ENCODE data around the gene SLC2A3.
"Not testable (repeated sequence)": the region's sequence is repeated elsewhere in the genome, so short reads cannot be mapped to it uniquely, and the experiment has no call there.

The SLC2A3 gene

DNA sequence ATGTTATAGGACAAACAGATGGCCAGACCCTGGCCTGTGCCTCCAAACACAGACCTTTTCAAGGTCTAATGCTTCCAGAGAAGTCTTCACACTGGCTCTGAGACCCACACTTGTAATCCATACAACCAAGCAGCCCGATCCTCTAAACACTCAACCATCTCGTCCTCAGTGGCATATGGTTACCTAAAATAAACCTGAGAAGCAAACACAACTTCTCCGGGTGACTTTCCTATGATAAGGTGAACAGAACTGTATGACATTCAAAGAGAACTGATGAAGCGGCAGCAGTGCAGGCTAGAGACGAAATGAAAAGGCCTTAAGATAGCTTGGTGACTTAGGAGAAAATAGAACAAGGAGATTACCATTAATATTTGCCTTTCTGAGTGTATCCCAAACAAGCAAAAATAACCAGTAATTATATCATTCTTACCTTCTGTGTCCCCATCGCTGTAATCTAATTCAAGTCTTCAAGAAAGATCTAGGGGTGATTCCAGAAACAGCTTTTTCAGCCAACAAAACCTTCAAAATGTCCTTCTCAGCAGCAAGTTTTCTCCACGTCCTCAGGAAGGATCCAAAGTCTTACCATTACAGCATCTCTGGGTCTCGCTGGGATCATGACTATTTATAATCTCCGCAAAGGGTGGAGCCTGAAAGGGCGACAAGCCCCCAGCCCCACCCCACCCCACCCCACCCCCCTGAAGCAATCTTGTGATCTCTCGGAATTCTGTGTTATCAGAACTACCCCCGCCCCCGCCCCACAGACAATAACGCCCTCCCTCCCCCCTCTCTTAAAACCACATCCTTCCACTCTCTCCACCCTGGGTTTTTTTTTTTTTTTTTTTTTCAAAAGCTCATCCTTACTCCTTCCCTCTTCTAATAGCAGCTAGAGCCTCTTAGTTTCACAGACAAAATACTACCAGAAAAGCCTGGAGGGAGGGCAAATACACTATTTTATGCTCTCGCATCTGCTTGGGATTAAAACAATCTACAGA, at the start of gene SLC2A3:
SLC2A3 (minus strand) TSS at position 598 of the 992 bp plus-strand sequence; CDS start at position 445, 153 bp downstream.
- DNase-seq (ENCODE audit: low read depth), result no peak

DNA sequence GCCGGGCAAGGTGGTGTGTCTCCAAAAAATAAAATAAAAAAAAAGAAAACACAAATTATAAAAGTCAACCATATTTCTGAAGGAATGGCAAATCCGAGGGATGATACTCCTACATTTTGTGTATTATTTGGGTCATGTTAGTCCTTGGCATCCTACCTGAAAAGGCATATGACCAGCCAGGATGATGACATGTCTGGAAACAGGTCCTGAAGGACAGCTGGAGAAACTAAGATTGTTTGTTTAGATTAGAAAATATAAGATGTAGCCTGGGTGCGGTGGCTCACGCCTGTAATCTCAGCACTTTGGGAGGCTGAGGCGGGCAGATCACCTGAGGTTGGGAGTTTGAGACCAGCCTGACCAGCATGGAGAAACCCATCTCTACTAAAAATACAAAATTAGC, 48.9 kb upstream of the SLC2A3 start:
- no peak for DNase-seq (ENCODE audit: low read depth)

GRCh38 chr12:7983460-7983859, 47.5 kb upstream of the SLC2A3 start:
- not testable (repeated sequence) for DNase-seq (ENCODE audit: low read depth)

- not testable (repeated sequence) for DNase-seq (ENCODE audit: low read depth)
Observed at GRCh38 chr12:7983019-7983418, 47.0 kb upstream of the SLC2A3 start.

DNA sequence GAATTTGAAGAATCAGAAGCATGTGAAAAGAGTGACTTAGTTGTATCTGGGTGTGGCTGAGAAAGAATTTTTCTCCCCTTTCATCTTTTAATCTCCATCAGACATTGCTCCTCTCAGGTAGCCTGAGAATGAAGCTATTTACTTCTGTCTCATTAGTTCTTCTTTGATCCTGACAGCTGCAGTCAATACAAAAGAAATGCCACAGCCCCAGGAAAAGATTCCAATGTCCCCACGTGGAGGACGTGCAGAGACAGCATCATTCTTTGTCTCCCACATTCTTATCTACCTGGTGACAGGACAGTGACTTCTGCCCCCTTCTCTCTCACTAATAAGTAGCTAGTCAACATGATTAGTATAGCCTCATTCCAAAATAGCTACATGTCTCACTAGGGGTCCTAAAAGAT, 46.3 kb upstream of the SLC2A3 start:
- DNase-seq (ENCODE audit: low read depth), result not testable (repeated sequence)

DNA sequence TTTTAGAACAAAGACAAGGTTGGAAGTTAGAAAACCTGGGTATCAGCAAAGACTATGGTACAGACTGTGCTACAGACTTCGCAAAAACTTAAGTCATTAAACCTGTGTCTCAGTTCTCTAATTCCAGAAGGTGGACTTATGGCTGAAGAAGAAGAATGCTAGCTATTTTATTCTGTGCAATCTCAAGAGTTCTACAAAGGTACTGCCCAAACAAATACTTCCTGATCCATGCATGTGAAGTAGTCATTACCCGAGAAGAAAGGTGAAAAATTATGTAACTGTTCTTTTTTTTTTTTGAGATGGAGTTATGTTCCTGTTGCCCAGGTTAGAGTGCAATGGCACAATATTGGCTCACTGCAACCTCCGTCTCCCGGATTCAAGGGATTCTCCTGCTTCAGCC, 45.5 kb upstream of the SLC2A3 start:
- no peak for DNase-seq (ENCODE audit: low read depth)

DNA sequence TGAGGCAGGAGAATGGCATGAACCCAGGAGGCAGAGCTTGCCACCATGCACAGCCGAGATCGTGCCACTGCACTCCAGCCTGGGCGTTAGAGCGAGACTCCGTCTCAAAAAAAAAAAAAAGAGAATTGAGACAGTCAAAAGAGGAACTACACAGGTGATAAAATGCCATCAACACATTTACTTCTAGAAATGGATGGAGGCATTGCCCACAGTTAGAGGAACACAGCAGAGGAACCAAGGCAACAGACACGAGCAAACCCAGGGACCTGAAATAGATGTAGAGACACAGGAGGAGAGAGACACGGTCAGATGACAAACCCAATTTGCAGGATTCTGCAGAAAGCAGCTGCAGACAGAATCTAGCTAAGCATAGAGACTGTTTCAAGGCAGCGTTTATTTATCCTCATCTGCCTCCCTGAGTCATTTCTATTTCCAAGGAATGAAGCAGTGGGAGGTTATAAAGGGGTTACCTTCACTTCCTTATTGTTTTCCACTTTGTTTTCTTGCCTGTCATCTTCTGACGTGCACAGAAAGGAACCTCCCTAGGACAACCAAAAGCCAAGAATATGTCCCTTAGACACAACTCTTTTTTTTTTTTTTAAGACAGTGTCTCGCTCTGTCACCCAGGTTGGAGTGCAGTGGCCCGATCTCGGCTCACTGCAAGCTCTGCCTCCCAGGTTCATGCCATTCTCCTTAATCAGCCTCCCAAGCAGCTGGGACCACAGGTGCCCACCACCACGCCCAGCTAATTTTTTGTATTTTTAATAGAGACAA, 41.6 kb upstream of the SLC2A3 start:
- not testable (repeated sequence) for DNase-seq (ENCODE audit: low read depth)

- no peak for DNase-seq (ENCODE audit: low read depth)
Observed at GRCh38 chr12:7973457-7973825, 37.5 kb upstream of the SLC2A3 start.

- DNase-seq (ENCODE audit: low read depth), result no peak
Observed at GRCh38 chr12:7972734-7973456, 36.9 kb upstream of the SLC2A3 start.

DNA sequence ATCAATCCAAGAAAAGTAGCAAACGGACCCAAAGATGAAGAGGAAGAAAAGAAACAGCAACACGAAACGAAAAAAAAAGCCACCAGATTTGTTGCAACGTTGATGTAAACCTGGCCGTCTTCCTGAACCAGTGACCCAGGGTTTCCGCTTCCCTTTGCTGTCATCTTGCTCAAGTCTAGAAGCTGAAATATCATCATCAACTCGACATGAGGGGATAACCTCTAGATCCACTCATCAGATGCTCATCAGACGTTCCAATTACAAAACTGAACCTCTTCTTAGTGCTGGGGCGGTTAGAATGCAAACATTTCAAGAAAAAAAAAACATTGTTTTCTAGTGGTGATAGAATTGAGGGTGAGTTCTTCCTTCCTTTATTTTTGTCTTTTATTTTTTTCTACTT, 36.3 kb upstream of the SLC2A3 start:
- DNase-seq (ENCODE audit: low read depth), result not testable (repeated sequence)

DNA sequence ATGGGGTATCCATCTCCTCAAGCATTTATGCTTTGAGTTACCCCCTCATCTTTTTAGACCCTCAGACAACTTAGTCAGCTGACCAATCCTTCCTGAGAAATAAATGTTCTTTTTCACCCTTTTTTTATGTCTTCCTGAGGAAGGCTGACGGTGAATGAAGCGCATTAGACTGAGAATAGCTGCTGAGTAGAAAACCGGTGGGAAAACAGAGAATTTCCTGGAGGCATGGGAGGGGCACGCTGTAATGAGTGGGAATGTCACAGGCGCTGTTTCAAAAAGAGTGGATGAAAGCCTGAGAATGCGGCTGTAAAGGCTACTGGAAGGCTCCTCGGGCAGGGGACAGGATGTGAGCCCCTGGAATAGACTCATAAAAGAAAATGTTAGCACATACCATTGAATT, 35.8 kb upstream of the SLC2A3 start:
- DNase-seq (ENCODE audit: low read depth), result not testable (repeated sequence)

GRCh38 chr12:7970475-7971252, 34.7 kb upstream of the SLC2A3 start:
- peak; percentile 82 for DNase-seq (ENCODE audit: low read depth)

GRCh38 chr12:7966563-7966962, 30.6 kb upstream of the SLC2A3 start:
- no peak for DNase-seq (ENCODE audit: low read depth)

- not testable (repeated sequence) for DNase-seq (ENCODE audit: low read depth)
Observed at GRCh38 chr12:7964669-7965068, 28.7 kb upstream of the SLC2A3 start.

DNA sequence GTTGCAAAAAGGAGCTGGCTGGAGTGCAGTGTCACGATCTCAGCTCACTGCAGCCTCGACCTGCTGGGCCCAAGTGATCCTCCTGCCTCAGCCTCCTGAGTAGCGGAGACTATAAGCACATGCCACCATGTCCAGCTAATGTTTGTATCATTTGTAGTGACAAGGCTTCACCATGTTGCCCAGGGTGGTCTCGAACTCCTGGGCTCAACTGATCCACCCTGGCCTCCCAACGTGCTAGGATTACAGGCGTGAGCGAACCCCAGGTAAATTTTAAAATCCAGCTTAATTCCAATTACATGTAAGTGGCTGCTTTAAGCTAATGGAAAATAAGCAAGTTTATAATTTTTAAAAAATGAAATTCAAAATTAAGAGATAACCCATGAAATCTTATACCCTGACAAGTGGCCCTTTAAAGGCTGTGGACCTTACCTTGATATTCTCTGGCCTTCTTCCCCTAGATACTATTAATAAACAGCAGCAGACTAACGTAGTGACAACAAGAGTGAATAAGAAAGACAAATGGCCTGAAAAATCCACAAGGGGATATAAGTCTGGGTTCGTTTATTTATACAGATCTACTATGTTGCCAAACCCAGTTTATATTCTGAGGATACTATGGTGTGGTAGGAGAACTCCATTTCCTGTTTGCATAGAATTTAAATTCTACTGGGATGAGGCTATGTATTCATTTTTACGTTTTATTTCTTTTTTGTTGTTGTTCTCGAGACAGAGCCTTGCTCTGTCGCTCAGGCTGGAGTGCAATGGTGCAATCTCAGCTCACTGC, 25.6 kb upstream of the SLC2A3 start:
- DNase-seq (ENCODE audit: low read depth), result no peak

DNA sequence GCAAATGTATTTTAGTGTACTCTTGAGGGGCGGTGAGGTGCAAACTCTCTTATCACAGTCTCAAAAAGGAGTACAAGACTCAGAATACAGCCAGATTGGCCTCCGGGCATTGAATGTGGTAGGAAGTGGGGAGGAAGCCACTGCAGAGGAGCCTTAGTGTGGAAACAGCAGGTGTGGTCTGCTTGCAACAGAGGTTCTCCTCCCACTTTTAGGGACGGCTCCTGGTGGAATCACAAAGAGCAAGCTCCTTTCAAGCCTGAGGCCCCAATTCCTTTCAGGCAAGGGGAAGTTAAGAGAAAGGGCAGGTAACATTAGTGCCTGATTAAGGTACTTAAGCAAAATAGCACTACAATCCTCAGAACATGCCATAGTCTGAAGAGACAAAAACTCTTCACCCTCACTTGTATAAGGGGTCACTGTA, 23.7 kb upstream of the SLC2A3 start:
- DNase-seq (ENCODE audit: low read depth), result peak; percentile 20

GRCh38 chr12:7959278-7959677, 23.3 kb upstream of the SLC2A3 start:
- DNase-seq (ENCODE audit: low read depth), result no peak

GRCh38 chr12:7954877-7955276, 18.9 kb upstream of the SLC2A3 start:
- DNase-seq (ENCODE audit: low read depth), result not testable (repeated sequence)

DNA sequence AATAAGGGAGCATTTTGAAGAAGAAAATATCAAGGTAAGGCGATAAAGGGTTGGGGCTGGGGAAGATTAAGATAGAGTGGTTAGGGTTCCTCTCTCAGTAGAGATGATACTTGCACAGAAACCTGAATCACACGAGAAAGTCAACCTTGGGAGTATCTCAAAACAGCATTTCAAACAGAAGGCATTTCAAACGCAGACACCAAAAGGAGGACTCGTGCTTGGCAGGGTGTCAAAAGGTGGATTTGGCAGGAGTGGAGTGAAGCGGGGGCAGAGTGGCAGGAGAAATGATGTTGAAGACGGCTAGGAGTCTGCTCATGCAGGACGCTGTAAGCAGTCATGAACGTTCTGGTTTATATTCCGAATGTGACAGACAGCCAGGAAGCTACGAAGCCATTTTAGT, 18.4 kb upstream of the SLC2A3 start:
- DNase-seq (ENCODE audit: low read depth), result not testable (repeated sequence)

DNA sequence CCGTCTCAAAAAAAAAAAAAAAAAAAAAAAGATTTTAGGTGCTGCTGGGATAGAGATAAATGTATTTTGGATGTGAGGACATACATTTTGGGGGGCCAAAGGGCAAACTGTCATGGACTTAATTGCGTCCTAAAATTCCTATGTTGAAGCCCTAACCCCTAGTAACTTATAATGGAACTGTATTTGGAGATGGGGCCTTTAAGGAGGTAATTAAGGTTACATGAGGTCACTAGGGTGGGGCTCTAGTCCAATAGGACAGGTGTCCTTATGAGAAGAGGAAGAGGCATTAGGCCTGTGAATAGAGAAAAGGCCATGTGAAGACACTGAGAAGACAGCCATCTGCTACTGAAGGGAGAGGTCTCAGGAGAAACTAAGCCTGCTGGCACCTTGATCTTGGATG, 17.9 kb upstream of the SLC2A3 start:
- DNase-seq (ENCODE audit: low read depth), result not testable (repeated sequence)

- DNase-seq (ENCODE audit: low read depth), result no peak
Observed at GRCh38 chr12:7951671-7952070, 15.7 kb upstream of the SLC2A3 start.
